Mesenchymal stem cell (in vitro differentiated cells and primary cell): ENCODE data around the gene DESI1.
A peak's percentile ranks its signal among the peaks of the same experiment; 100 is the strongest.

Experiments used
- DNase-seq: peaks from one replicate; pipeline ENCODE4 v3.0.0-alpha.2; 2013
- H2AFZ ChIP-seq: one replicate; pipeline ENCODE4 v1.6.1; 2013; ENCODE audit warnings: low read depth, mild to moderate bottlenecking, control low read depth, inconsistent platforms, low read length, moderate library complexity
- H2AK5ac ChIP-seq: 2 replicates; pipeline ENCODE4 v1.6.1; 2013; ENCODE audit warnings: low read length, moderate library complexity, mild to moderate bottlenecking, inconsistent platforms; ENCODE audit not compliant: severe bottlenecking
- H2BK120ac ChIP-seq: one replicate; pipeline ENCODE4 v1.6.1; 2013; ENCODE audit warnings: low read depth, mild to moderate bottlenecking, inconsistent platforms, low read length, moderate library complexity
- H2BK12ac ChIP-seq, 2 experiments: one replicate each; pipeline ENCODE4 v1.6.1; 2013; ENCODE audit warnings: inconsistent platforms in 2 of 2, low read length in 2 of 2, mild to moderate bottlenecking in 2 of 2, moderate library complexity in 2 of 2, control low read depth in 1 of 2
- H2BK15ac ChIP-seq: one replicate; pipeline ENCODE4 v1.6.1; 2013; ENCODE audit warnings: mild to moderate bottlenecking, low read depth, inconsistent platforms; ENCODE audit not compliant: poor library complexity, severe bottlenecking
- H2BK5ac ChIP-seq: 2 replicates; pipeline ENCODE4 v1.6.1; 2013; ENCODE audit warnings: low read depth, mild to moderate bottlenecking, low read length, control low read depth, inconsistent platforms; ENCODE audit not compliant: poor library complexity, severe bottlenecking
- H3K14ac ChIP-seq, 2 experiments: one replicate each; pipeline ENCODE4 v1.6.1; 2013; ENCODE audit warnings: inconsistent platforms in 2 of 2, low read length in 2 of 2, control low read depth in 1 of 2, mild to moderate bottlenecking in 1 of 2, moderate library complexity in 1 of 2
- H3K18ac ChIP-seq, 2 experiments: one replicate each; pipeline ENCODE4 v1.6.1; 2013; ENCODE audit warnings: inconsistent platforms in 2 of 2, low read length in 2 of 2, control low read depth in 1 of 2, low read depth in 1 of 2, mild to moderate bottlenecking in 1 of 2
- H3K23ac ChIP-seq, 2 experiments: one replicate each; pipeline ENCODE4 v1.6.1; 2013; ENCODE audit warnings: inconsistent platforms in 2 of 2, low read length in 2 of 2, mild to moderate bottlenecking in 2 of 2, moderate library complexity in 2 of 2, control low read depth in 1 of 2
- H3K27ac ChIP-seq: 2 replicates; pipeline ENCODE4 v1.5.1; 2013; ENCODE audit warnings: mild to moderate bottlenecking, moderate library complexity, low read length, control low read depth, inconsistent platforms; ENCODE audit not compliant: poor library complexity, severe bottlenecking
- H3K27me3 ChIP-seq, 2 experiments: 2 replicates each; pipeline versions ENCODE4 v1.6.1 to v1.7.0; 2013; ENCODE audit warnings: low read length in 2 of 2, mild to moderate bottlenecking in 2 of 2, moderate library complexity in 2 of 2, control low read depth in 1 of 2, inconsistent platforms in 1 of 2; ENCODE audit not compliant: control insufficient read depth in 1 of 2, insufficient read depth in 1 of 2
- H3K36me3 ChIP-seq, 2 experiments: 2 replicates each; pipeline versions ENCODE4 v1.6.1 to v1.7.0; 2013; ENCODE audit warnings: low read length in 2 of 2, control low read depth in 1 of 2, inconsistent platforms in 1 of 2, low read depth in 1 of 2, mild to moderate bottlenecking in 1 of 2; ENCODE audit not compliant: insufficient read depth in 2 of 2, control insufficient read depth in 1 of 2
- H3K4ac ChIP-seq, 2 experiments: one replicate each; pipeline ENCODE4 v1.6.1; 2013; ENCODE audit warnings: inconsistent platforms in 2 of 2, low read length in 2 of 2, mild to moderate bottlenecking in 2 of 2, moderate library complexity in 2 of 2, control low read depth in 1 of 2, low read depth in 1 of 2
- H3K4me1 ChIP-seq: 2 replicates; pipeline ENCODE4 v1.6.1; 2013; ENCODE audit warnings: low read depth, low read length, control low read depth; ENCODE audit not compliant: control insufficient read depth, insufficient read depth
- H3K4me2 ChIP-seq: 2 replicates; pipeline ENCODE4 v1.6.1; 2013; ENCODE audit warnings: low read length, mild to moderate bottlenecking, inconsistent platforms; ENCODE audit not compliant: poor library complexity, severe bottlenecking
- H3K4me3 ChIP-seq, 2 experiments: 2 replicates each; pipeline versions ENCODE4 v1.5.1 to v1.7.0; 2013; ENCODE audit warnings: low read length in 2 of 2, mild to moderate bottlenecking in 2 of 2, control low read depth in 1 of 2, low read depth in 1 of 2; ENCODE audit not compliant: insufficient read depth in 1 of 2
- H3K79me1 ChIP-seq: replicated peaks from 2 replicates; pipeline ENCODE4 v1.6.1; 2013; ENCODE audit warnings: mild to moderate bottlenecking, control low read depth, low read length, inconsistent platforms; ENCODE audit not compliant: poor library complexity, severe bottlenecking
- H3K9ac ChIP-seq: 2 replicates; pipeline ENCODE4 v1.7.0; 2013; ENCODE audit warnings: mild to moderate bottlenecking, low read length, moderate library complexity
- H3K9me3 ChIP-seq: 2 replicates; pipeline ENCODE4 v1.7.0; 2013; ENCODE audit warnings: mild to moderate bottlenecking, low read length; ENCODE audit not compliant: control insufficient read depth
- H4K8ac ChIP-seq: one replicate; pipeline ENCODE4 v1.6.1; 2013; ENCODE audit warnings: inconsistent platforms, mild to moderate bottlenecking, low read length, moderate library complexity
- H4K91ac ChIP-seq: one replicate; pipeline ENCODE4 v1.6.1; 2013; ENCODE audit warnings: mild to moderate bottlenecking, low read length, inconsistent platforms
- WGBS: methylation state at CpG from one replicate; pipeline ENCODE4 v1.1.7; 2013; ENCODE audit warnings: mixed read lengths; 5-methylcytosine and 5-hydroxymethylcytosine counted together

DESI1 gene

GRCh38 chr22:41557401-41558240 lies 63.2 kb downstream of the DESI1 start:
- peak; percentile 63 for DNase-seq

DNA sequence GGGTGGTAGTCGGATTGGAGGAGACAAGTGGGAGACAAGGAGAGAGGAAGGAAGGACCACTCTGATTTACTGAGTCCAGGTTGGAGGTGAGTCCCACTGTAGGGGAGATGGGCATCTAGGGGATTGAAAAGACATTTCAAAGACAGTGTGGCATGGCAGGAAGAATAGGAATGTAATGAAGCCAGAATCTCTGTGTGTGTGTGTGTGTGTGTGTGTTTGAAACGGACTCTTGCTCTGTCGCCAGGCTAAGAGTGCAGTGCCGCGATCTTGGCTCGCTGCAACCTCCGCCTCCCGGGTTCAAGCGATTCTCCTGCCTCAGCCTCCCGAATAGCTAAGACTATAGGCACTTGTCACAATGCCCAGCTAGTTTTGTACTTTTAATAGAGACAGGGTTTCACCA lies 64.3 kb downstream of the DESI1 start:
- H2AK5ac ChIP-seq = no peak overlapping the region
- H2BK120ac ChIP-seq = no peak overlapping the region
- no peak overlapping the region for H3K18ac ChIP-seq
- 98% methylated on average over 10 of the region's 10 CpGs for WGBS
- H3K14ac ChIP-seq = no peak overlapping the region
- peak overlapping the region in 1 of 2 experiments; percentile 70 for H2BK12ac ChIP-seq
- H2BK15ac ChIP-seq = no peak overlapping the region
- no peak overlapping the region for H4K8ac ChIP-seq
- H3K9ac ChIP-seq = no peak overlapping the region
- no peak overlapping the region for H2BK5ac ChIP-seq
- no peak overlapping the region for H3K27ac ChIP-seq
- H3K23ac ChIP-seq = no peak overlapping the region
- DNase-seq = no peak
- H3K4ac ChIP-seq = no peak overlapping the region
- no peak overlapping the region for H3K4me3 ChIP-seq
- peaks cover 29% of the 10 kb centered on the region for H3K4me1 ChIP-seq
- H3K27me3 ChIP-seq = no peaks in the 10 kb centered on the region
- no peaks in the 10 kb centered on the region for H3K79me1 ChIP-seq
- no peak overlapping the region for H4K91ac ChIP-seq
- H2AFZ ChIP-seq = no peak overlapping the region
- no peak overlapping the region for H3K4me2 ChIP-seq
- no peaks in the 10 kb centered on the region for H3K9me3 ChIP-seq
- H3K36me3 ChIP-seq = no peaks in the 10 kb centered on the region

More at GRCh38 chr22:41557401-41558240, 63.2 kb downstream of the DESI1 start:
- H3K9ac ChIP-seq = peak overlapping the region; percentile 30
- H3K14ac ChIP-seq = no peak overlapping the region
- peak overlapping the region; percentile 52 for H4K8ac ChIP-seq
- no peak overlapping the region for H3K4me2 ChIP-seq
- no peak overlapping the region for H3K23ac ChIP-seq
- WGBS = 72% methylated on average over 16 of the region's 19 CpGs
- H3K79me1 ChIP-seq = no peaks in the 10 kb centered on the region
- H3K4me1 ChIP-seq = peaks cover 40% of the 10 kb centered on the region
- H3K27me3 ChIP-seq = no peaks in the 10 kb centered on the region
- no peak overlapping the region for H3K4me3 ChIP-seq
- no peak overlapping the region for H2AFZ ChIP-seq
- H3K4ac ChIP-seq = peak overlapping the region in 1 of 2 experiments; percentile 46
- no peak overlapping the region for H3K27ac ChIP-seq
- peak overlapping the region; percentile 58 for H4K91ac ChIP-seq
- no peaks in the 10 kb centered on the region for H3K36me3 ChIP-seq
- peak overlapping the region; percentile 0 to 11 for H2BK12ac ChIP-seq
- H2BK5ac ChIP-seq = no peak overlapping the region
- H3K18ac ChIP-seq = peak overlapping the region; percentile 48 to 52
- peak overlapping the region; percentile 44 for H2BK15ac ChIP-seq
- peak overlapping the region; percentile 35 for H2BK120ac ChIP-seq
- H2AK5ac ChIP-seq = peak overlapping the region; percentile 24
- H3K9me3 ChIP-seq = no peaks in the 10 kb centered on the region

GRCh38 chr22:41555325-41555982 lies 65.4 kb downstream of the DESI1 start:
- 85% methylated on average over 7 of the region's 7 CpGs for WGBS
- Histone ChIP-seq H3K27me3 (no peaks in the 10 kb centered on the region), H2AFZ (no peak overlapping the region)

GRCh38 chr22:41551877-41552582 lies 68.8 kb downstream of the DESI1 start:
- Histone ChIP-seq H2BK120ac (no peak overlapping the region), H3K9me3 (no peaks in the 10 kb centered on the region), H2AFZ (no peak overlapping the region), H3K36me3 (no peaks in the 10 kb centered on the region), H3K4me2 (no peak overlapping the region), H2BK12ac (no peak overlapping the region), H3K9ac (no peak overlapping the region), H3K4me3 (no peak overlapping the region), H4K91ac (peak overlapping the region; percentile 1), H3K27me3 (no peaks in the 10 kb centered on the region), H3K27ac (no peak overlapping the region), H3K4ac (no peak overlapping the region), H4K8ac (no peak overlapping the region), H2AK5ac (no peak overlapping the region), H3K79me1 (no peaks in the 10 kb centered on the region), H2BK5ac (no peak overlapping the region), H3K14ac (no peak overlapping the region), H3K18ac (no peak overlapping the region), H3K23ac (no peak overlapping the region), H3K4me1 (peaks cover 5% of the 10 kb centered on the region), H2BK15ac (no peak overlapping the region)
- no peak for DNase-seq
- WGBS = 89% methylated on average over 10 of the region's 11 CpGs

More at GRCh38 chr22:41555325-41555982, 65.4 kb downstream of the DESI1 start:
- no peak overlapping the region for H2BK120ac ChIP-seq
- H4K91ac ChIP-seq = no peak overlapping the region
- H2BK15ac ChIP-seq = peak overlapping the region; percentile 49
- H3K9ac ChIP-seq = no peak overlapping the region
- H3K4me1 ChIP-seq = peaks cover 19% of the 10 kb centered on the region
- H3K27ac ChIP-seq = no peak overlapping the region
- H3K23ac ChIP-seq = no peak overlapping the region
- H3K9me3 ChIP-seq = no peaks in the 10 kb centered on the region
- no peak overlapping the region for H2AK5ac ChIP-seq
- H3K4me2 ChIP-seq = no peak overlapping the region
- no peaks in the 10 kb centered on the region for H3K36me3 ChIP-seq
- H4K8ac ChIP-seq = no peak overlapping the region
- no peak for DNase-seq
- H3K79me1 ChIP-seq = no peaks in the 10 kb centered on the region
- no peak overlapping the region for H3K4me3 ChIP-seq
- peak overlapping the region in 1 of 2 experiments; percentile 4 for H3K18ac ChIP-seq
- no peak overlapping the region for H3K4ac ChIP-seq
- H3K14ac ChIP-seq = no peak overlapping the region
- H2BK12ac ChIP-seq = peak overlapping the region in 1 of 2 experiments; percentile 58
- no peak overlapping the region for H2BK5ac ChIP-seq
